ENCODE data around the gene PRTN3. TPM values are rescaled to one million over a fixed set of nuclear protein-coding genes. Genes with fewer than 3 reads are reported as not detected.

The PRTN3 gene
- total RNA-seq, 1 experiment from 2014 or later, result 2.7 TPM

- H4K20me1 ChIP-seq (ENCODE audit: insufficient read depth), result peaks cover 17% of the 10 kb centered on the region; the same call in 1 of the 2 replicates
Observed at GRCh38 chr19:810077-810855, 30.5 kb upstream of the PRTN3 start.

GRCh38 chr19:810883-811489 lies 29.8 kb upstream of the PRTN3 start:
- Histone ChIP-seq H4K20me1 (ENCODE audit: insufficient read depth) (peaks cover 17% of the 10 kb centered on the region; the same call in 1 of the 2 replicates), H3K4me3 (replicated peaks in 1 of 2; ENCODE audit: low read depth in 1 of 2, low read length in 2 of 2) (no peak overlapping the region), H3K27me3 (ENCODE audit: insufficient read depth, low read length) (no peaks in the 10 kb centered on the region), H3K9ac (ENCODE audit: low read length) (no peak overlapping the region), H3K36me3 (ENCODE audit: control insufficient read depth in 1 of 2, insufficient read depth in 2 of 2, low read length in 2 of 2) (peaks cover 38 to 52% of the 10 kb centered on the region in 2 experiments; a peak in 3 of 4 replicates), H3K9me3 (ENCODE audit: control insufficient read depth in 1 of 2, insufficient read depth in 1 of 2, low read depth in 1 of 2, low read length in 2 of 2) (no peaks in the 10 kb centered on the region), H3K4me2 (ENCODE audit: low read length) (no peak overlapping the region), H3K4me1 (ENCODE audit: control insufficient read depth in 1 of 2, insufficient read depth in 2 of 2, low read length in 2 of 2) (no peaks in the 10 kb centered on the region), H3K27ac (ENCODE audit: low read depth, low read length) (0 out of 2 replicates have a peak overlapping the region, but pooled peaks have one; percentile 3), H2AFZ (ENCODE audit: low read depth, low read length, poor library complexity, severe bottlenecking) (no peak overlapping the region), H3K9me2 (ENCODE audit: insufficient read depth) (no peaks in the 10 kb centered on the region), H3K79me2 (ENCODE audit: insufficient read depth, low read length) (peaks cover 55% of the 10 kb centered on the region)
- ATAC-seq (no peak), DNase-seq (ENCODE audit: low read depth, low spot score) (no peak)
- POLR2A ChIA-PET, result no interaction called here
- no peak for TF ChIP-seq SP1 (IDR thresholded peaks at IDR 0.05; ENCODE audit: low read depth)
- BruUV-seq (replicated peaks), result no TSS peak
- intact Hi-C loops (cut with micrococcal nuclease), result no loop called here
- CTCF ChIA-PET, result no interaction called here
- RAD21 ChIA-PET (ENCODE audit: low non-redundant PET in 1 of 2, low total read pairs in 2 of 2, uncharacterized antibody in 2 of 2, unreplicated experiment in 2 of 2), result no interaction called here

More at GRCh38 chr19:810077-810855, 30.5 kb upstream of the PRTN3 start:
- DNase-seq (ENCODE audit: low read depth, low spot score) (no peak), ATAC-seq (no peak)
- ChIA-PET RAD21 (ENCODE audit: low non-redundant PET in 1 of 2, low total read pairs in 2 of 2, uncharacterized antibody in 2 of 2, unreplicated experiment in 2 of 2) (no interaction called here), CTCF (no interaction called here), POLR2A (no interaction called here)
- Histone ChIP-seq H3K4me2 (ENCODE audit: low read length) (no peak overlapping the region), H3K4me1 (ENCODE audit: control insufficient read depth in 1 of 2, insufficient read depth in 2 of 2, low read length in 2 of 2) (no peaks in the 10 kb centered on the region), H3K27ac (ENCODE audit: low read depth, low read length) (0 out of 2 replicates have a peak overlapping the region, but pooled peaks have one; percentile 3), H3K9ac (ENCODE audit: low read length) (no peak overlapping the region), H3K9me2 (ENCODE audit: insufficient read depth) (no peaks in the 10 kb centered on the region), H2AFZ (ENCODE audit: low read depth, low read length, poor library complexity, severe bottlenecking) (no peak overlapping the region), H3K79me2 (ENCODE audit: insufficient read depth, low read length) (peaks cover 62% of the 10 kb centered on the region), H3K36me3 (ENCODE audit: control insufficient read depth in 1 of 2, insufficient read depth in 2 of 2, low read length in 2 of 2) (peaks cover 44 to 59% of the 10 kb centered on the region in 2 experiments; a peak in 3 of 4 replicates), H3K4me3 (replicated peaks in 1 of 2; ENCODE audit: low read depth in 1 of 2, low read length in 2 of 2) (no peak overlapping the region), H3K9me3 (ENCODE audit: control insufficient read depth in 1 of 2, insufficient read depth in 1 of 2, low read depth in 1 of 2, low read length in 2 of 2) (no peaks in the 10 kb centered on the region), H3K27me3 (ENCODE audit: insufficient read depth, low read length) (no peaks in the 10 kb centered on the region)
- TF ChIP-seq ATF3 (IDR thresholded peaks at IDR 0.05) (no peak), TCF7L2 (IDR thresholded peaks at IDR 0.05; ENCODE audit: borderline replicate concordance, extremely low read depth, insufficient read depth, insufficient read length) (no peak), POLR2AphosphoS5 (IDR thresholded peaks at IDR 0.05; ENCODE audit: low read depth, low read length) (no peak)
- no TSS peak for BruUV-seq (replicated peaks)
- intact Hi-C loops (cut with micrococcal nuclease), result no loop called here

Measured in HCT116 (cell line).